Aorta (tissue), 5 donors: ENCODE data around the gene MXRA8. TPM values are rescaled to one million over a fixed set of nuclear protein-coding genes. Genes with fewer than 3 reads are reported as not detected.

ENCODE experiments used
- ATAC-seq: fragments of 200-7000 bp; cut with Tn5 transposase; one replicate; pipeline ENCODE4 v1.9.1; 2022; ENCODE audit warnings: moderate library complexity; ENCODE audit not compliant: low FRiP score
- DNase-seq, 2 donors: peaks; one replicate each; pipeline ENCODE4 v3.0.0-alpha.2; 2020
- H3K27ac ChIP-seq, 2 donors: one replicate each; pipeline ENCODE4 v1.5.1; 2013; ENCODE audit warnings: low read length in 2 of 2, mild to moderate bottlenecking in 2 of 2, moderate library complexity in 2 of 2, control low read depth in 1 of 2, inconsistent platforms in 1 of 2, low read depth in 1 of 2
- H3K27me3 ChIP-seq, 2 donors: one replicate each; pipeline ENCODE4 v1.6.1; 2013; ENCODE audit warnings: control low read depth in 1 of 2, low read length in 1 of 2, mild to moderate bottlenecking in 1 of 2, moderate library complexity in 1 of 2; ENCODE audit not compliant: insufficient read depth in 2 of 2, control insufficient read depth in 1 of 2
- H3K36me3 ChIP-seq, 2 donors: one replicate each; pipeline ENCODE4 v1.6.1; 2013; ENCODE audit warnings: control low read depth in 1 of 2, low read length in 1 of 2, mild to moderate bottlenecking in 1 of 2; ENCODE audit not compliant: insufficient read depth in 2 of 2, control insufficient read depth in 1 of 2
- H3K4me1 ChIP-seq, 2 donors: one replicate each; pipeline ENCODE4 v1.6.1; 2013; ENCODE audit warnings: low read length in 2 of 2, control low read depth in 1 of 2, mild to moderate bottlenecking in 1 of 2, moderate library complexity in 1 of 2; ENCODE audit not compliant: insufficient read depth in 2 of 2, control insufficient read depth in 1 of 2
- H3K4me3 ChIP-seq, 2 donors: one replicate each; pipeline ENCODE4 v1.5.1; 2013; ENCODE audit warnings: low read length in 2 of 2, control low read depth in 1 of 2, mild to moderate bottlenecking in 1 of 2
- H3K9me3 ChIP-seq: one replicate; pipeline ENCODE4 v1.6.1; 2013; ENCODE audit warnings: mild to moderate bottlenecking, low read length; ENCODE audit not compliant: control insufficient read depth
- WGBS, 2 donors: extraction: QIAGEN DNeasy Blood & Tissue Kit; methylation state at CpG; one replicate each; pipeline ENCODE4 v1.1.7; 2013; 5-methylcytosine and 5-hydroxymethylcytosine counted together
- intact Hi-C, 2 donors: fragments of 100-400 bp; cut with DNase I; formaldehyde crosslinking; loops; one replicate each; pipeline versions ENCODE4 v1.14.2 to v1.15.0; 2022
- polyA plus RNA-seq, 2 donors: library from polyadenylated mRNA; stranded (reverse); fragments of 200-250 nt; gene quantifications; one replicate each; pipeline ENCODE4 v1.2.3, GENCODE V29; 2013
- total RNA-seq, 2 donors: library from RNA; stranded (reverse); fragmentation: NEBNext Ultra II Directional; extraction: Animal tissue kit (Norgen Biotek cat#: 25700); gene quantifications; one replicate each; pipeline ENCODE4 v1.2.1, GENCODE V29; 2021
- donor health status: healthy with polysubstance abuse.
- donor health status: Bipolar disorder and iron deficiency.
- donor health status: DM: no; HTN: no; CAD: no.
- donor health status: DM: no; HTN: no; CAD: no.
- donor health status: DM: yes; HTN: yes; CAD: no.

MXRA8 gene
- total and polyA plus RNA-seq, 4 donors: 52.3 to 364 (median 163) TPM

DNA sequence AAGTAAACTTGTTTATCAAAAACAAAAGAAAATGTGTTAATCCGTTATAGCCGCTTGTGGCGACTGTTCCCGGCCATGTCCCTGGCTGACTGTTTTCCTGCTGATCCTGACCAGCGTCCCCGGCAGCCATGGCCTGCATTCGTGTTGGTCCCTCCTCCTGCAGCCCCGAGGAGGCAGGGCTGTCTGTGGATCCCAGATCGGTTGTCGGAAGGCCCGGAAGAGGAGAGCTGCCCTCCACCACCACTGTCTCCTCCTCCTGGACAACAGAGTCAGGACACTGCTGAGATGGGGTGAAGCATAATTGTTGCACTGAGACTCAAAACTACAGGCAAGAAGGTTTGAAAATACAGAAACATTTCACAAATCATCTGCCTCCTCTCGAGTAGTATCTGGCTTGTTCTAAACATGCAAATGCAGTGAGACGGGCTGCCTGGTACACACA lies 3.6 kb upstream of the MXRA8 start:
- H3K9me3 ChIP-seq: no peaks in the 10 kb centered on the region
- H3K27ac ChIP-seq: no peak overlapping the region
- no peaks in the 10 kb centered on the region for H3K4me1 ChIP-seq
- intact Hi-C loops: no loop called here
- H3K4me3 ChIP-seq: no peak overlapping the region
- H3K27me3 ChIP-seq: no peaks in the 10 kb centered on the region
- DNase-seq: peak; percentile 69 to 78
- WGBS, 2 donors: 31 to 47% methylated on average over 13 of the region's 13 CpGs
- no peaks in the 10 kb centered on the region for H3K36me3 ChIP-seq
- ATAC-seq: no peak

DNA sequence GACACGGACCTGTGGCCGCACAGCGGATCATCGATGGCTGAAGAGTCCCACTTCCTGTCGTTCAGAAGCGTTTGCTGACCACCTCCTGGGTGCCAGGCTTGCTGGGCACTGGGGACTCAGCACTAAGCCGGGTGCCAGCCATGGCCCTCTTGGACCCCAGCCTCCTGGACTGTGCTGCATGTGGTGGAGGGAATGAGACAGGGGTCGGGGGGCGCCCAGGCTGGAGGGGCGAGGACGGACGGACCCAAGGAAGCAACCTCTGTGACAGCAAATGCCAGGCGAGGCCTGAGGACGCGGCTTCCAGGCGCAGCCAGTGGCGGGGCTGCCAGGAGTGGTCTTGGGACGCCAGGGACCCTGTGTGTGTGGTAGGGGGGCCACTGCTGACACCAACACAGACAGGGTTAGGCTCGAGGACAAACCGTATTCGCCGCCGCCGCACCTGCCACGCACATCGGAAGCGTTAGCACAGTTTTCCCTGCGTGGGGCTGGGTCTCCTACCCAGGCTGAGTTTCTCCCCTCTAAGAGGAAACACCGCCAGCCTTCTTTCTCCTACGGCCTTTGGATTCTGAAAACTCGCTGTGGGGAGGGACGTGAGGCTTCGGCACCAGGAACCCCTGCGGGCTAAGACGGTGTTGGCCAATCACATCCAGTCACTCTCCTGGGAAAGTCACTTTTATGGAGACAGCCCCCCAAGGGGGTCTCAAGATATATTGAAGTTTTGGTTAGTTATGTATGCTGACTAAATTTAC lies 3.1 kb upstream of the MXRA8 start:
- peak overlapping the region in 1 of 2 donors; percentile 49 for H3K27ac ChIP-seq

DNA sequence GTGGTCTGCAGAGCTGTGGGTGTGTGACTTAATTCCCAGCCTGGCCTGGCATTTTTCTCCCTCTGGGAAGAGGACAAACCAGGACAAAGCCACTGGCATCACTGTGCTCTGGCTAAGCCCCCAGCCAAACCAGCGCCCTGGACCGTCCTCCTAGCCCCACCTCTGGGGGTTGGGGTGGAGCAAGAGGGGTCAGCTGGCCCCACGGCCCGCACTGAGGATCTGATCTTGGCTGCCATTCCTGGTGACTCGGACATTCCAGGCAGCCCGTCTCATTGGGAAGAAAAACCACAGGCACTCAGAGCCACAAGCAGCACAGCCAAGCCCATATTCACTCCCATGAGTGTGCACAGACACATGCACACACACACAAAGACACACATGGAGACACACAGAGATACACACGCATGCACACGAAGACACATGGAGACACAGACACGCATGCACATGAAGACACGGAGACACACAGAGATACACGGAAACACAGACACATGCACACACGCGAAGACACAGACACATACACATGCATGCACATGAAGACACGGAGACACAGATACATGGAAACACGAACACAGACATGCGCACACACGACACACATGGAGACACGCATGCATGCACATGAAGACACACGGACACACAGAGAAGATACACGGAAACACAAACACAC lies 2.3 kb upstream of the MXRA8 start:
- Histone ChIP-seq H3K4me3 (no peak overlapping the region), H3K27ac (peak overlapping the region; percentile 45 to 49), H3K4me1 (no peaks in the 10 kb centered on the region), H3K27me3 (no peaks in the 10 kb centered on the region), H3K9me3 (no peaks in the 10 kb centered on the region), H3K36me3 (no peaks in the 10 kb centered on the region)
- ATAC-seq (peak; percentile 80), DNase-seq (peak; percentile 93)
- 48 to 51% methylated on average over 20 of the region's 20 CpGs for WGBS, 2 donors
- intact Hi-C loops: no loop called here

More for the DNA sequence above, 3.1 kb upstream of the MXRA8 start:
- no peaks in the 10 kb centered on the region for H3K4me1 ChIP-seq
- ATAC-seq (no peak), DNase-seq (peak in 1 of 2 donors; percentile 74)
- intact Hi-C loops: no loop called here
- H3K4me3 ChIP-seq: no peak overlapping the region
- H3K27me3 ChIP-seq: no peaks in the 10 kb centered on the region
- H3K36me3 ChIP-seq: no peaks in the 10 kb centered on the region
- no peaks in the 10 kb centered on the region for H3K9me3 ChIP-seq
- 74% methylated on average over 35 of the region's 35 CpGs for WGBS, 2 donors

DNA sequence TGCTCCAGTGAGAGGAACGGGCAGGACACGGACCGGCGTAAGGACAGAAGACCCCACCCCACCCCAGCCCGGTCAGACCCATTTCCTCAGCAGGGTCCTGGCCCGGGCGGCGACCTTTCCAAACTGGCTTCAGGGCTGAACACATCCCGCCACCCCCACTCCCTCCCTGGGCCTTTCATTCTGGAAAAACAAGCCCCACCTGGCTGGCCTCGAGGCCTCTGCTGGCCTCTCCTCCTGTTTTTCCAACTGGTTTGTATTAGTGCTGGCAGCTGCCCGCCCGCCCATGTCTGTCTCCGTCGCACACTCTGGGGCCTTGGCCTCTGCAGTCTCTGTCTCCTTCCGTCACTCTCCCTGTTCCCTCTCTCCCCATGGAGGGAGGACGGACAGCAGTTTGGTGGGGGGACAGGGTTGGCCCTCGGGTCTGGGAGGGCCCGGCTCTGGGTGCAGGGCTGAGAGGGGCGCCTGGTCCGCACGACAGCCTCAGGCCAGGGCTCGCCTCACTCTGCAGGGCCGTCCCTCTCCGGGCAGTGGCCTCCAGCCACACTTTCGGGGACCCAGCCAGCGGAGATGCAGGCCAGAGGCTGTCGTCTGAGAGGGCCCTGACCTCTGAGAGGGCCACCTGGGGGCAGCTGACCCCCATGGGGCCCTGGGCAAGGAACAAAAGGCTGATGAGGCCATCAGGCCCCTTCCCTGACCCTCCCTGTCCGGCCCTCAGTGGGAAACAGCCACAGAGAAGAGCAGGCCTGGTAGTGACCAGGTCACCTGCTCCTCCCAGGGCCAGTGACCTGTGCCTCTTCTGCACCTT lies 1.5 kb upstream of the MXRA8 start:
- peak in 1 of 2 donors; percentile 83 for DNase-seq
- intact Hi-C loops: no loop called here
- Histone ChIP-seq H3K27ac (peak overlapping the region; percentile 45 to 98), H3K4me3 (no peak overlapping the region), H3K36me3 (no peaks in the 10 kb centered on the region), H3K9me3 (no peaks in the 10 kb centered on the region), H3K27me3 (no peaks in the 10 kb centered on the region), H3K4me1 (no peaks in the 10 kb centered on the region)
- peak; percentile 45 for ATAC-seq
- WGBS, 2 donors: 16 to 17% methylated on average over 25 to 28 of the region's 28 CpGs

- Histone ChIP-seq H3K4me1 (no peaks in the 10 kb centered on the region), H3K27ac (peak overlapping the region; percentile 45 to 98), H3K4me3 (no peak overlapping the region), H3K27me3 (no peaks in the 10 kb centered on the region), H3K36me3 (no peaks in the 10 kb centered on the region), H3K9me3 (no peaks in the 10 kb centered on the region)
- DNase-seq (peak in 1 of 2 donors; percentile 67), ATAC-seq (peak; percentile 31)
- WGBS, 2 donors: 34 to 45% methylated on average over 6 of the region's 6 CpGs
- intact Hi-C loops: no loop called here
Observed at GRCh38 chr1:1359308-1359663, 931 bp upstream of the MXRA8 start.

- WGBS, 2 donors: 3 to 7% methylated on average over 13 to 18 of the region's 18 CpGs
- no peaks in the 10 kb centered on the region for H3K27me3 ChIP-seq
Observed at GRCh38 chr1:1357871-1358432, 403 bp downstream of the MXRA8 start.

DNA sequence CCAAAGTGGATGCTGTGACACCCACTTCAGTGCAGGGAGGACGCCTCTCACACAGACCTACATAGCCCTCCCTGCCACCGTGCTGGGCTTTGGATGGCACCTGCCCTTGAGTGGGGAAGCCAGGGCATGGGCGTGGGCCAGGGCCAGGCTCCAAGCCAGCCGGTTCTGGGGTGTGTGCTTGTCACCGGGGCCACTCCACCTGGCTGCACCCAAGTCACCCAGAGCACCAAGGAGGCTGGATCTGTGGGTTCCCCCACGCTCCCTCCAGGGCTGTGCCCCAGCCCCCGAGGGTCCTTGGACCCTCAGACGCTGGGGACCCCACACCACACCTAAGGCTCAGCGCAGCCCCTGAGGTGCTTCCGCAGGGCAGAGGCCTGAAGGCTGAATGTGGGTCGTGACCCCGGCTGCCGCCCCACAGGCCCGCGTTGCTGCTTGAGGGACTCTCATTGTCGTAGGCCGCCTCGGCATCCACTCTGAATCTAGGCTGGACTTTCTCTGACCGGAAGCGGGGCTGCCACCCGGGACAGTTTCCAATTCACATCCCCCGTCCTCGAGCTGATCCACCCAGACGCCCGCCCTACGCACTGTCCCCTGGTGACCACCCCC lies 1.5 kb downstream of the MXRA8 start:
- Histone ChIP-seq H3K4me3 (peak overlapping the region; percentile 67 to 73), H3K36me3 (no peaks in the 10 kb centered on the region), H3K27ac (peak overlapping the region in 1 of 2 donors; percentile 98), H3K9me3 (no peaks in the 10 kb centered on the region), H3K27me3 (no peaks in the 10 kb centered on the region), H3K4me1 (no peaks in the 10 kb centered on the region)
- ATAC-seq (no peak), DNase-seq (no peak)
- intact Hi-C loops: no loop called here
- 7 to 8% methylated on average over 26 of the region's 26 CpGs for whole genome bisulfite sequencing, 2 donors

More at GRCh38 chr1:1357871-1358432, 403 bp downstream of the MXRA8 start:
- Histone ChIP-seq H3K27ac (peak overlapping the region; percentile 64 to 98), H3K4me1 (no peaks in the 10 kb centered on the region), H3K36me3 (no peaks in the 10 kb centered on the region), H3K9me3 (no peaks in the 10 kb centered on the region), H3K4me3 (peak overlapping the region; percentile 67 to 73)
- intact Hi-C loops: no loop called here
- DNase-seq: no peak
- ATAC-seq: no peak

GRCh38 chr1:1356166-1356795 lies 2.1 kb downstream of the MXRA8 start:
- Histone ChIP-seq H3K36me3 (no peaks in the 10 kb centered on the region), H3K9me3 (no peaks in the 10 kb centered on the region), H3K27me3 (no peaks in the 10 kb centered on the region), H3K27ac (no peak overlapping the region), H3K4me3 (peak overlapping the region in 1 of 2 donors; percentile 67), H3K4me1 (no peaks in the 10 kb centered on the region)
- WGBS, 2 donors: 19 to 22% methylated on average over 8 of the region's 8 CpGs
- ATAC-seq: no peak
- no peak for DNase-seq
- intact Hi-C loops: no loop called here
